Testis (tissue), 3 donors: ENCODE results near the gene ABCF3. TPM values are rescaled to one million over a fixed set of nuclear protein-coding genes. Genes with fewer than 3 reads are reported as not detected.

Experiments used
- DNase-seq: peaks from one replicate; pipeline ENCODE4 v3.0.0-alpha.2; 2019
- H3K27ac ChIP-seq, 2 donors: fragments of 200-600 bp; sonication (generic); one replicate each; pipeline ENCODE4 v1.5.1; 2019
- H3K27me3 ChIP-seq: fragments of 200-600 bp; sonication (generic); one replicate; pipeline ENCODE4 v1.5.1; 2019
- H3K36me3 ChIP-seq: fragments of 200-600 bp; sonication (generic); one replicate; pipeline ENCODE4 v1.5.1; 2017; ENCODE audit warnings: low read depth; ENCODE audit errors: missing control alignments
- H3K4me1 ChIP-seq: fragments of 200-600 bp; sonication (generic); one replicate; pipeline ENCODE4 v1.5.1; 2019
- H3K4me3 ChIP-seq, 2 donors: fragments of 200-600 bp; sonication (generic); one replicate each; pipeline ENCODE4 v1.5.1; 2017 to 2019
- H3K9me3 ChIP-seq: fragments of 200-600 bp; sonication (generic); one replicate; pipeline ENCODE4 v1.5.1; 2017
- POLR2A ChIP-seq: fragments of 450-650 bp; IDR thresholded peaks from one replicate; pipeline ENCODE4 v1.6.1; 2017; ENCODE audit warnings: antibody characterized with exemption, mild to moderate bottlenecking, moderate library complexity
- WGBS, 2 donors: methylation state at CpG; one replicate each; pipeline ENCODE4 v1.1.5; 2018; 5-methylcytosine and 5-hydroxymethylcytosine counted together
- intact Hi-C: fragments of 100-400 bp; cut with DNase I; formaldehyde crosslinking; loops from one replicate; pipeline ENCODE4 v1.15.1; 2023; ENCODE audit warnings: low total_unique reads
- polyA plus RNA-seq: library from polyadenylated mRNA; stranded (reverse); fragments of 350-450 nt; fragmentation: Illumina TruSeq; extraction: RNeasy Lipid Tissue Mini Kit (QIAGEN cat#74804); gene quantifications from one replicate; pipeline ENCODE4 v1.2.3, GENCODE V29; 2014; ENCODE audit warnings: low read depth, low replicate concordance; ENCODE audit not compliant: insufficient read depth
- total RNA-seq, 2 donors: library from RNA; depleted of rRNA; stranded (reverse); fragments of >200 nt; gene quantifications; one replicate each; pipeline ENCODE4 v1.2.3, GENCODE V29; 2016
- TF ChIP-seq, protein P1 (sequence below), 3 experiments: fragments of 450-650 bp in 2 of 3; fragments of 200-600 bp in 1 of 3; sonication (generic) in 1 of 3; IDR thresholded peaks; one replicate each; pipeline ENCODE4 v1.5.1; 2016 to 2019; ENCODE audit warnings: antibody characterized with exemption in 3 of 3, mild to moderate bottlenecking in 2 of 3, moderate library complexity in 1 of 3

ABCF3 gene
- total and polyA plus RNA-seq, 3 donors from 2014 or later, result 69.3 to 115 (median 111) TPM

DNA sequence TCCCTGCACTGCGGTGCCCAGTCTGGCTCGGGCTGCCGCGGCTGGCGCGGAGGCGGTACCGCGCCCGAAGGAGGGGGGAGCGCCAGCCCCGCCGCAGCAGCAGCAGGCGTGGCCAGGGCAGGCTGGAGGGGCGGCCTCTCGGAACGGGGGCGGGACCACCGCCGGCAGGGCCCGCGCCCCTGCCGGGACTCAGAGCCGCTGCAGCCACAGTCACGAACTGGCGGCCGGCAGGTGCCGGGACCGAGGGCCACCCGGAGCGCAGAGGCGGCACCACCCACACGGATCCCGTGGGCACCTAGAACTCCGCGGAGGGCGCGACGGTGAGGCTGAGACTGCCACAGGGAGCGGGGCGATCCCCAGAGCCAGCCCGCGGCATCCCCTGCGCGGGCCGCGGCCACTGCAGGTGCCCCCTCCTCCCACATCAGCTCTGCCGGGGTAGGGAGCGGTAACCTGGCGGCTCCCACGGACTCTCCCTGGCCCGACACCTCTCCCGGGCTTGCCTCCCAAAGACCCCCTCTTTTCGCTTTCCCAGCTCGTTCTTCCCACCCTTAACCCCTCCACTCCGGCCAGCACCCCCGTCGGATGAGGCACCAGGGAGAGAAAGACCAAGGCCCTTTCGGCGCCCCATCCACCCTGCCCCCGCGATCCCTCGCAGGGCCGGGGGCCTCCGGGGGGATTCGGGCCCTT lies 43.5 kb downstream of the ABCF3 start, which contains the start of gene VWA5B2:
TSS of gene VWA5B2 (plus strand) at position 192 of the 687 bp plus-strand sequence. CDS start 944 bp downstream, outside the sequence.
- H3K4me1 ChIP-seq, result peaks cover 7% of the 10 kb centered on the region
- DNase-seq, result peak; percentile 77
- H3K4me3 ChIP-seq, result peak within 1 kb of the TSS; percentile 49 to 57
- H3K9me3 ChIP-seq, result no peaks in the 10 kb centered on the region
- intact Hi-C loops, result loop anchor here (10.0 kb wide), 1 partner anchor 85 kb away; no protein-coding TSS in a partner anchor
- no peaks in the 10 kb centered on the region for H3K36me3 ChIP-seq
- TF ChIP-seq POLR2A, result no peak
- TF ChIP-seq, protein P1, sequence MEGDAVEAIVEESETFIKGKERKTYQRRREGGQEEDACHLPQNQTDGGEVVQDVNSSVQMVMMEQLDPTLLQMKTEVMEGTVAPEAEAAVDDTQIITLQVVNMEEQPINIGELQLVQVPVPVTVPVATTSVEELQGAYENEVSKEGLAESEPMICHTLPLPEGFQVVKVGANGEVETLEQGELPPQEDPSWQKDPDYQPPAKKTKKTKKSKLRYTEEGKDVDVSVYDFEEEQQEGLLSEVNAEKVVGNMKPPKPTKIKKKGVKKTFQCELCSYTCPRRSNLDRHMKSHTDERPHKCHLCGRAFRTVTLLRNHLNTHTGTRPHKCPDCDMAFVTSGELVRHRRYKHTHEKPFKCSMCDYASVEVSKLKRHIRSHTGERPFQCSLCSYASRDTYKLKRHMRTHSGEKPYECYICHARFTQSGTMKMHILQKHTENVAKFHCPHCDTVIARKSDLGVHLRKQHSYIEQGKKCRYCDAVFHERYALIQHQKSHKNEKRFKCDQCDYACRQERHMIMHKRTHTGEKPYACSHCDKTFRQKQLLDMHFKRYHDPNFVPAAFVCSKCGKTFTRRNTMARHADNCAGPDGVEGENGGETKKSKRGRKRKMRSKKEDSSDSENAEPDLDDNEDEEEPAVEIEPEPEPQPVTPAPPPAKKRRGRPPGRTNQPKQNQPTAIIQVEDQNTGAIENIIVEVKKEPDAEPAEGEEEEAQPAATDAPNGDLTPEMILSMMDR (IDR thresholded peaks at IDR 0.05), result peak in 1 of 3 experiments; percentile 37
- WGBS, 2 donors, result 0 to 1% methylated on average over 3 to 21 of the region's 66 CpGs
- no peak within 1 kb of the TSS for H3K27ac ChIP-seq
- H3K27me3 ChIP-seq, result no peaks in the 10 kb centered on the region

DNA sequence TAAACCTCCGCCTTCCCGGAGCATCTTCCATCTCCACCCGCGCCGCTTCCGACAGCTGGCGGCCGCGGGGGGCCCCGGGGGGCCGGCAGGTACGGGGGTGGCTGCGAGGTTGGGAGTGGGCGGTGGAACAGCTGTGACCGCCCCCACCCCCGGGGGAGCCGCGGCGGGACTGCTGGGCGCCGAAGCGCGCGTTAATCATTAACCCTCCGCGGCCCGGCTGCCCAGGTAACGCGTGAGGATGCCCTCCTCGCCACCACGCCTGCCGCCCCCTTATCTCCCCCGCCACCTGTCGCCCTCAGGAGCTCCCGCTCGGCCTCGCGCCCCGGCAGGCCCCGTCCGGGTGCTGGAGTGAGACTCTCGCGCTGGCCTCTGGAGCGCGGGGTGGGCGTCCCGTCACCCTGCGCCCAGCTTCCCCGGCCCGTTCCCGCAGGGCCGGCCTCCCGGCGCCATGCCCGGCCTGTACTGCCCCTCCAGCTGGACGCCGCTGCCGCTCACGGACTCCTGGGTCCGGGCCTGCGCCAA lies 44.1 kb downstream of the ABCF3 start:
- intact Hi-C loops, result loop anchor here (10.0 kb wide), 1 partner anchor 85 kb away; no protein-coding TSS in a partner anchor

DNA sequence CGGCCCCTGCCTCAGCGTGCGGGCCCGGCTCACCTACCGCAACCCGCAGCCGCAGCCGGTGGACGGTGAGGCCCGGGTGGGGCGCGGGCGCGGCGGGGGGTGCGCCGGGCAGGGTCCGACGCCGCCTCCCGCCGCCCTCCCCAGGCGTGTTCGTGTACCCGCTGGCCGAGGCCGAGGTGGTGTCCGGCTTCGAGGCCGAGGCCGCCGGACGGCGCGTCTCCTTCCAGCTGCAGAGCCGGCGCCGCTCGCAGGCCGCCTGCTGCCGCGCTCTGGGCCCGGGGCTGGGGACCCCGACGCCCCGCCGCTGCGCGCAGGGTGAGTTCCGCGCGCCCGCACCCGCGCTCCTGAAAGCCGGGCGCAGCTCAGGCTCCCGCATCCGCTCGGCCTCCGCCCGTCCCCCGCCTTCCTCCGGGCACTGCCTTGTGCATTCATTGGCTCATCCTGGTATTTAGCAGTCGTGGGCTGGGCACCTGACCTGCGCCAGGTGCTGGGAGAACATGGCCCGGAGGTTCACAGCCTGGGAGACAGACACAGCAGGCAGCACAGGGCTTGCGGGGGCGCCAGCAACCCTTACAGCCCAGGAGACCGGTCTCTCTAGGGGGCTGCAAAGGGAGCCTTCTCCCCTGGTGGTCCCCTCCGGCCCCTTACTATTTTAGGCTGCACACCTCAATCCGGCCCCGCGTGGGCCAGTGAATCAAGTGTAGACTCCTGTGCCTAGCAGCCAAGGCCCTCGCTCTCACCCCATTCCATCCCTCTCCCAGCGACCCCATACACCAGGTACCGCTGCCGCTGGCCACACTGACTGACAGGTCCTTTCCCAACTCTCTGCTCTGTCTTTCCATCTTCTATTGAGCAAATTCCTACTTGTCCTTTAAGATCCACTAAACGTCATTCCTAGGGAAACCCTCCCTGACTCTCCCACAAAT lies 44.9 kb downstream of the ABCF3 start:
- TF ChIP-seq, protein P1 (IDR thresholded peaks at IDR 0.05), result no peak
- TF ChIP-seq POLR2A, result no peak
- Histone ChIP-seq H3K27me3 (no peaks in the 10 kb centered on the region), H3K27ac (no peak overlapping the region), H3K4me3 (peak overlapping the region; percentile 49 to 57), H3K9me3 (no peaks in the 10 kb centered on the region), H3K4me1 (peaks cover 7% of the 10 kb centered on the region), H3K36me3 (no peaks in the 10 kb centered on the region)
- DNase-seq, result no peak
- intact Hi-C loops, result loop anchor here (10.0 kb wide), 1 partner anchor 86 kb away; no protein-coding TSS in a partner anchor
- WGBS, 2 donors, result 21% methylated on average over 17 to 23 of the region's 79 CpGs

More for the DNA sequence above, 44.1 kb downstream of the ABCF3 start:
- TF ChIP-seq, protein P1 (IDR thresholded peaks at IDR 0.05), result no peak
- no peak for TF ChIP-seq POLR2A
- no peaks in the 10 kb centered on the region for H3K9me3 ChIP-seq
- 0% methylated on average over 6 to 27 of the region's 61 CpGs for WGBS, 2 donors
- no peak overlapping the region for H3K27ac ChIP-seq
- peaks cover 7% of the 10 kb centered on the region for H3K4me1 ChIP-seq
- H3K36me3 ChIP-seq, result no peaks in the 10 kb centered on the region
- DNase-seq, result no peak
- H3K27me3 ChIP-seq, result no peaks in the 10 kb centered on the region
- peak overlapping the region; percentile 49 to 57 for H3K4me3 ChIP-seq

DNA sequence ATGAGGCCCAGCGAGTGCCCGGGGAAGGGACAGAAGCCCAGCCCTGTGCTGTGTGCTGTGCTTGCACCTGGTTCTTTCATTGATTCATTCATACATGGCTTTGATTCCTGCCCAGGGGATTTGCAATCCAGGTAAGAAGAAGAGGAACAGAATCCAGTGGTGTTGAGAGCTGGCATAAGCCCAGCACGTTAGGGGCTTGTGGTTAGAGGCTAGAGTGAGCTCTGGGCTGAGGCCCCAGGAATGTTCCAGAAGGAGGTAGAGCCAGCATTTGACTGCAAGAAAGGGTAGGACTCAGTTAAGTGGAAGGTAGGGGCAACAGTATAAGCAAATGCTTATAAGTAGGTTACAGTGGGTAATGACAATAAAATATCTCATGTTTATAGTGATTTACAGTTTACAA lies 45.7 kb downstream of the ABCF3 start:
- Histone ChIP-seq H3K27ac (no peak overlapping the region), H3K36me3 (no peaks in the 10 kb centered on the region), H3K4me1 (peaks cover 7% of the 10 kb centered on the region), H3K9me3 (no peaks in the 10 kb centered on the region), H3K4me3 (no peak overlapping the region), H3K27me3 (no peaks in the 10 kb centered on the region)
- no peak for TF ChIP-seq POLR2A
- TF ChIP-seq, protein P1 (IDR thresholded peaks at IDR 0.05), result no peak
- intact Hi-C loops, result loop anchor here (10.0 kb wide), 1 partner anchor 87 kb away; no protein-coding TSS in a partner anchor
- 29 to 64% methylated on average over 1 to 3 of the region's 3 CpGs for WGBS, 2 donors
- no peak for DNase-seq
